ENCODE data around the gene NEU3. TPM values are rescaled to one million over a fixed set of nuclear protein-coding genes. Genes with fewer than 3 reads are reported as not detected.

NEU3 gene
- total RNA-seq, 2 experiments from 2014 or later, result 44.8 to 56.3 TPM

GRCh38 chr11:75066061-75066460, 77.3 kb downstream of the NEU3 start:
- no peak overlapping the region for H3K4me2 ChIP-seq (ENCODE audit: low read length)
- POLR2A ChIA-PET, result interaction anchor here (1.4 to 3.5 kb wide), 2 partner anchors 9 to 15 kb away, joined by 4 to 16 read pairs; no protein-coding TSS in a partner anchor
- H3K4me1 ChIP-seq (ENCODE audit: insufficient read depth, low read length, poor library complexity, severe bottlenecking), result no peaks in the 10 kb centered on the region
- no peak overlapping the region for H3K4me3 ChIP-seq (ENCODE audit: low read depth, low read length, poor library complexity, severe bottlenecking)
- intact Hi-C loops (cut with micrococcal nuclease; ENCODE audit: unreplicated experiment), result no loop called here
- H3K9me2 ChIP-seq (ENCODE audit: insufficient read depth, low read length), result no peaks in the 10 kb centered on the region
- BruUV-seq (replicated peaks), result no TSS peak
- H3K27ac ChIP-seq (ENCODE audit: low read depth, low read length, poor library complexity, severe bottlenecking), result no peak overlapping the region
- H3K79me2 ChIP-seq (ENCODE audit: insufficient read depth, low read depth, low read length), result no peaks in the 10 kb centered on the region
- CTCF ChIA-PET (ENCODE audit: unreplicated experiment), result no interaction called here
- no peak for TF ChIP-seq EZH2phosphoT487 (IDR thresholded peaks at IDR 0.05; ENCODE audit: borderline replicate concordance, low read depth, low read length)
- no peak for TF ChIP-seq CTCF (conservative IDR thresholded peaks at IDR 0.05; ENCODE audit: low read length)
- H2AFZ ChIP-seq (ENCODE audit: low read length), result no peak overlapping the region
- DNase-seq (ENCODE audit: low spot score), result no peak
- H3K9me3 ChIP-seq (ENCODE audit: low read length), result peaks cover 3% of the 10 kb centered on the region; the same call in 1 of the 2 replicates
- H4K20me1 ChIP-seq (ENCODE audit: insufficient read depth, low read length), result no peaks in the 10 kb centered on the region
- no peaks in the 10 kb centered on the region for H3K36me3 ChIP-seq (ENCODE audit: insufficient read depth, low read length)

Small RNA genes within 50 kb of the gene (small RNA-seq; reads per million reads assigned to genes)
- gene RNU6-216P, result not detected

Other genes with a start within 250 kb of the NEU3 start
- 16.4 and 16.9 TPM in 2 replicates for gene RNF169, start 240.1 kb upstream of the NEU3 start, total RNA-seq (2014; rRNA removed; shearing (Covaris generic))
- 18.0 and 19.9 TPM in 2 replicates for gene RNF169, start 240.1 kb upstream of the NEU3 start, total RNA-seq (2022)
- 19.0 and 20.3 TPM in 2 replicates for gene XRRA1, start 39.8 kb upstream of the NEU3 start, total RNA-seq (2014; rRNA removed; shearing (Covaris generic))
- gene XRRA1, start 39.8 kb upstream of the NEU3 start, total RNA-seq (2022), result 29.1 and 29.2 TPM in 2 replicates
- 38.3 and 39.6 TPM in 2 replicates for gene SPCS2, start 39.7 kb upstream of the NEU3 start, total RNA-seq (2014; rRNA removed; shearing (Covaris generic))
- gene SPCS2, start 39.7 kb upstream of the NEU3 start, total RNA-seq (2022), result 168 and 212 TPM in 2 replicates
- not detected in 2 replicates for gene OR2AT4, start 107.9 kb downstream of the NEU3 start, total RNA-seq (2014; rRNA removed; shearing (Covaris generic))
- gene OR2AT4, start 107.9 kb downstream of the NEU3 start, total RNA-seq (2022), result not detected in 2 replicates
- gene SLCO2B1, start 162.2 kb downstream of the NEU3 start, total RNA-seq (2014; rRNA removed; shearing (Covaris generic)), result 0.03 TPM in 1 of 2 replicates, not detected in the other
- gene SLCO2B1, start 162.2 kb downstream of the NEU3 start, total RNA-seq (2022), result not detected in 2 replicates

Measured in OCI-LY7 (cell line).